ENCODE data around the gene CEP72.

DNA sequence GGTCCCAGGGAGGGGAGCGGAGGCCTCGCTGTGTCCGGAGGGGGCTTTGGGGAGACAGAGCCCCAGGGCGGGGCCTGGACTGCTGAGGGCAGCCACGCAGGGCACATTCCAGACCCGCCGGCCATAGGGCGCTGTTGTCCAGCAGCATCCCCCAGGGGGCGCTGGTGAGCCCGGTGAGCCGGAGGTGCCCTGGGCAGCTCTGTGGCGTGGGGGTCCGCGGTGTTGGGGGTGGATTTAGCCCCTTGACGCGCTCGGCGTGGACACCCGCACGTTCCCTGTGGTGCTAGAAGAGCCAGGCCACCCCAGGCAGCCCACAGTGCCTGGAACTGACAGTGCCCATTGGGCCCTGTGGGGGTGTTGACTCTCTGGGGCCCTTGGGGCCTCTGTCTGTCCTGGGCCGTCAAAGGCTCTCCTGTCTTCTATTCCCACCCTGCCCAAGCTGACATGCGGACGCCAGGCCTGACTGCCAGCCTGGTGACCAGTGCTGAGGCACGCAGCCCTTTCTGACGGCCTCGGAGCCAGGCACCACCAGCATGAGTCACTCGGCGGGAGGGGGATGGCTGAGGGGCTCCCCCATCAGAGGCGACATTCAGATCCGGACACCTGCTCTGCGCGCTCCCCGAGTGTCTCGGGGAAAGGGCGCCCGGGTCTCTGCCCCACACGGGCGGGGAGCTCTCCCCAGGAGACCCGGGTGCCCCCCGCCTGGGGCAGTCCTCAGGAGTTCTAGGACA, 57.1 kb downstream of the CEP72 start:
- TF ChIP-seq, protein P1, sequence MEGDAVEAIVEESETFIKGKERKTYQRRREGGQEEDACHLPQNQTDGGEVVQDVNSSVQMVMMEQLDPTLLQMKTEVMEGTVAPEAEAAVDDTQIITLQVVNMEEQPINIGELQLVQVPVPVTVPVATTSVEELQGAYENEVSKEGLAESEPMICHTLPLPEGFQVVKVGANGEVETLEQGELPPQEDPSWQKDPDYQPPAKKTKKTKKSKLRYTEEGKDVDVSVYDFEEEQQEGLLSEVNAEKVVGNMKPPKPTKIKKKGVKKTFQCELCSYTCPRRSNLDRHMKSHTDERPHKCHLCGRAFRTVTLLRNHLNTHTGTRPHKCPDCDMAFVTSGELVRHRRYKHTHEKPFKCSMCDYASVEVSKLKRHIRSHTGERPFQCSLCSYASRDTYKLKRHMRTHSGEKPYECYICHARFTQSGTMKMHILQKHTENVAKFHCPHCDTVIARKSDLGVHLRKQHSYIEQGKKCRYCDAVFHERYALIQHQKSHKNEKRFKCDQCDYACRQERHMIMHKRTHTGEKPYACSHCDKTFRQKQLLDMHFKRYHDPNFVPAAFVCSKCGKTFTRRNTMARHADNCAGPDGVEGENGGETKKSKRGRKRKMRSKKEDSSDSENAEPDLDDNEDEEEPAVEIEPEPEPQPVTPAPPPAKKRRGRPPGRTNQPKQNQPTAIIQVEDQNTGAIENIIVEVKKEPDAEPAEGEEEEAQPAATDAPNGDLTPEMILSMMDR (IDR thresholded peaks at IDR 0.05), result peak in 4 of 6 experiments; percentile 64 to 72 (median 68)
- TF ChIP-seq POLR2A (IDR thresholded peaks at IDR 0.05), result no peak
